Mucosa of descending colon (tissue), 3 donors: ENCODE measurements around the gene PAPOLG. TPM values are rescaled to one million over a fixed set of nuclear protein-coding genes. Genes with fewer than 3 reads are reported as not detected.

ENCODE experiments used
- ATAC-seq: fragments of 200-7000 bp; cut with Tn5 transposase; one replicate; pipeline ENCODE4 v1.9.1; 2020; ENCODE audit warnings: mild to moderate bottlenecking, moderate library complexity
- DNase-seq, 3 donors: peaks; one replicate each; pipeline ENCODE4 v3.0.0-alpha.2; 2020
- H3K36me3 ChIP-seq: fragments of 200-600 bp; one replicate; pipeline ENCODE4 v1.8.0; 2021; ENCODE audit warnings: low read depth, mild to moderate bottlenecking
- H3K4me1 ChIP-seq: fragments of 200-600 bp; one replicate; pipeline ENCODE4 v1.8.0; 2021; ENCODE audit warnings: low read depth, mild to moderate bottlenecking
- H3K4me3 ChIP-seq: fragments of 200-600 bp; one replicate; pipeline ENCODE4 v1.8.0; 2021; ENCODE audit warnings: mild to moderate bottlenecking
- H3K9me3 ChIP-seq: fragments of 200-600 bp; one replicate; pipeline ENCODE4 v1.8.0; 2021; ENCODE audit warnings: mild to moderate bottlenecking
- intact Hi-C, 2 donors: fragments of 100-400 bp; cut with DNase I in 1 of 2; cut with micrococcal nuclease in 1 of 2; formaldehyde crosslinking; loops; one replicate each; pipeline versions ENCODE4 v1.11.0 to v1.11.1; 2022; cut with DNase I, micrococcal nuclease
- total RNA-seq, 3 donors: library from RNA; stranded (reverse); fragmentation: NEBNext Ultra II Directional in 2 of 3; extraction: Animal tissue kit (Norgen Biotek cat#: 25700) in 2 of 3; gene quantifications; one replicate each; pipeline versions ENCODE4 v1.2.1 to v1.2.4, GENCODE V29; 2021 to 2023
- TF ChIP-seq, protein P1 (sequence below): fragments of 200-600 bp; IDR thresholded peaks from one replicate; pipeline ENCODE4 v1.8.0; 2022; ENCODE audit warnings: antibody characterized with exemption, mild to moderate bottlenecking
- donor health status: DM: no; HTN: no; CAD: no; lungs with moderate emphysema.
- donor health status: DM: no; HTN: no; CAD: no.
- donor health status: DM: no; HTN: yes; CAD: no.

Gene PAPOLG
- total RNA-seq, 3 donors from 2014 or later = 9.1 to 14.5 (median 10.1) TPM

DNA sequence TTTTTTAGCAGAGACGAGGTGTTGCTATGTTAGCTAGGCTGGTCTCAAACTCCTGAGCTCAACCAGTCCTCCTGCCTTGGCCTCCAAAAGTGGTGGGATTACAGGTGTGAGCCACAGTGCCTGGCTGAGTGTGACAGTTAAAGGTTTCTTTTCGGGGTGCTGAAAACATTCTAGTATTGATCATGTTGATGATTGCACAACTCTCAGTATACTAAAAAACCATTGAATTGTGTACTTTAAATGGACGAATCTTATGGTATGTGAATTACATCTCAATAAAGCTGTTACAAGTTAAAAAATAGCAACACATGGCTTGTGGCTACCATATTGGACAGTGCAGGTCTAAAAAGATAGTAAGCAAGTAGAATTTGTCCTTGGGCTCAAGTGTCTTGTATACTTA, 22.3 kb downstream of the PAPOLG start:
- DNase-seq (no peak), ATAC-seq (no peak)
- H3K4me1 ChIP-seq = no peaks in the 10 kb centered on the region
- intact Hi-C loops = no loop called here
- no peaks in the 10 kb centered on the region for H3K36me3 ChIP-seq
- H3K9me3 ChIP-seq = no peaks in the 10 kb centered on the region
- H3K4me3 ChIP-seq = no peak overlapping the region
- TF ChIP-seq, protein P1, sequence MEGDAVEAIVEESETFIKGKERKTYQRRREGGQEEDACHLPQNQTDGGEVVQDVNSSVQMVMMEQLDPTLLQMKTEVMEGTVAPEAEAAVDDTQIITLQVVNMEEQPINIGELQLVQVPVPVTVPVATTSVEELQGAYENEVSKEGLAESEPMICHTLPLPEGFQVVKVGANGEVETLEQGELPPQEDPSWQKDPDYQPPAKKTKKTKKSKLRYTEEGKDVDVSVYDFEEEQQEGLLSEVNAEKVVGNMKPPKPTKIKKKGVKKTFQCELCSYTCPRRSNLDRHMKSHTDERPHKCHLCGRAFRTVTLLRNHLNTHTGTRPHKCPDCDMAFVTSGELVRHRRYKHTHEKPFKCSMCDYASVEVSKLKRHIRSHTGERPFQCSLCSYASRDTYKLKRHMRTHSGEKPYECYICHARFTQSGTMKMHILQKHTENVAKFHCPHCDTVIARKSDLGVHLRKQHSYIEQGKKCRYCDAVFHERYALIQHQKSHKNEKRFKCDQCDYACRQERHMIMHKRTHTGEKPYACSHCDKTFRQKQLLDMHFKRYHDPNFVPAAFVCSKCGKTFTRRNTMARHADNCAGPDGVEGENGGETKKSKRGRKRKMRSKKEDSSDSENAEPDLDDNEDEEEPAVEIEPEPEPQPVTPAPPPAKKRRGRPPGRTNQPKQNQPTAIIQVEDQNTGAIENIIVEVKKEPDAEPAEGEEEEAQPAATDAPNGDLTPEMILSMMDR = no peak

- intact Hi-C loops = no loop called here
These were observed 23.4 kb downstream of the PAPOLG start for GRCh38 chr2:60779426-60779825.

GRCh38 chr2:60780721-60781120, 24.7 kb downstream of the PAPOLG start:
- no peaks in the 10 kb centered on the region for H3K4me1 ChIP-seq
- H3K9me3 ChIP-seq = no peaks in the 10 kb centered on the region
- no peak for ATAC-seq
- no peak for DNase-seq
- intact Hi-C loops = no loop called here
- no peak overlapping the region for H3K4me3 ChIP-seq
- TF ChIP-seq, protein P1 = no peak
- H3K36me3 ChIP-seq = no peaks in the 10 kb centered on the region

More at GRCh38 chr2:60779426-60779825, 23.4 kb downstream of the PAPOLG start:
- no peak for DNase-seq
- Histone ChIP-seq H3K4me1 (no peaks in the 10 kb centered on the region), H3K36me3 (no peaks in the 10 kb centered on the region), H3K4me3 (no peak overlapping the region), H3K9me3 (no peaks in the 10 kb centered on the region)
- no peak for ATAC-seq
- TF ChIP-seq, protein P1 = no peak

GRCh38 chr2:60793169-60793568, 37.1 kb downstream of the PAPOLG start:
- DNase-seq (no peak), ATAC-seq (no peak)
- H3K9me3 ChIP-seq = no peaks in the 10 kb centered on the region
- H3K4me1 ChIP-seq = no peaks in the 10 kb centered on the region
- TF ChIP-seq, protein P1 = no peak
- H3K36me3 ChIP-seq = peaks cover 8% of the 10 kb centered on the region
- no peak overlapping the region for H3K4me3 ChIP-seq
- intact Hi-C loops = no loop called here

DNA sequence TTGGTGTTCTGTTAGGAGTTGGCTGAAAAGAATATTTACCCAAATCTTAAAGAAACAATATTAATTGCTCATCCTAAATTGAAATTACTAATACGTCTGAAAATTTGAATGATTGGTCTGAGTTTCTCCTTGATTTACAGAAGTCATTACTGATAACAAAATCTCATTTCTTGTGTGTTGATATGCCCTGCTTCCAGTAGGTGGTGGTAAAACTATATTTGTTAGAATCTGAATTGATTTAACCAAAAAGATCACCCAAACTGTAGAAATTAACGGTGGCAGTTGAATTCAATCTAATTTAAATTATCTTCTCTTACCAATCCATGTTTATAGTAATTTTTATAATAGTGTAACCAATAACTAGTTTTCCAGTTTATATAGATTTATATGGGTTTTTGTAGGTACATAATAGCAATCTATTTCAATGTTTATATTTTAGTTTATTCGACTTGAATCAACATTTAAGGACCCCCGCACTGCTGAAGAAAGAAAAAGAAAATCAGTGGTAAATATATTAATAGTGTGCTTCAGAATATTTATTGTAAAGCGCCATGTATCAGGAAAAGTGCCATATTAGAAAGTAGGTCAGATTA, 38.3 kb downstream of the PAPOLG start:
- Histone ChIP-seq H3K4me3 (no peak overlapping the region), H3K4me1 (no peaks in the 10 kb centered on the region), H3K9me3 (no peaks in the 10 kb centered on the region), H3K36me3 (peaks cover 7% of the 10 kb centered on the region)
- intact Hi-C loops = no loop called here
- ATAC-seq (peak; percentile 38), DNase-seq (no peak)
- TF ChIP-seq, protein P1 = no peak
